Measurements from ENCODE around the gene SP6.

The SP6 gene

GRCh38 chr17:47844814-47845715, 5.9 kb downstream of the SP6 start:
- Histone ChIP-seq H3K4me3 (replicated peaks; ENCODE audit: insufficient read depth, low read length) (no peak overlapping the region), H3K27ac (replicated peaks) (no peak overlapping the region), H3K27me3 (ENCODE audit: insufficient read depth, poor library complexity, severe bottlenecking) (peaks cover 42% of the 10 kb centered on the region)
- TF ChIP-seq REST (IDR thresholded peaks at IDR 0.05; ENCODE audit: insufficient replicate concordance, low read depth) (no peak), CTCF (IDR thresholded peaks at IDR 0.05; ENCODE audit: insufficient read depth, low read length) (no peak), SPI1 (IDR thresholded peaks at IDR 0.05; ENCODE audit: borderline replicate concordance, low read depth) (no peak), POLR2AphosphoS5 (IDR thresholded peaks at IDR 0.05; ENCODE audit: low read depth) (no peak)
- DNase-seq (ENCODE audit: low read depth in 1 of 2, low spot score in 1 of 2): no peak

GRCh38 chr17:47844227-47844626, 6.7 kb downstream of the SP6 start:
- H3K27me3 ChIP-seq (ENCODE audit: insufficient read depth, poor library complexity, severe bottlenecking): peaks cover 34% of the 10 kb centered on the region
- no peak overlapping the region for H3K27ac ChIP-seq (replicated peaks)
- DNase-seq (ENCODE audit: low read depth in 1 of 2, low spot score in 1 of 2): no peak
- TF ChIP-seq GABPA (IDR thresholded peaks at IDR 0.05; ENCODE audit: low read depth) (no peak), SPI1 (IDR thresholded peaks at IDR 0.05; ENCODE audit: borderline replicate concordance, low read depth) (no peak), CTCF (IDR thresholded peaks at IDR 0.05; ENCODE audit: insufficient read depth, low read length) (no peak), POLR2AphosphoS5 (IDR thresholded peaks at IDR 0.05; ENCODE audit: low read depth) (no peak), REST (IDR thresholded peaks at IDR 0.05; ENCODE audit: insufficient replicate concordance, low read depth) (no peak)
- no peak overlapping the region for H3K4me3 ChIP-seq (replicated peaks; ENCODE audit: insufficient read depth, low read length)

- H3K27ac ChIP-seq (replicated peaks): no peak overlapping the region
These were observed 7.6 kb downstream of the SP6 start for GRCh38 chr17:47843391-47843730.

More at GRCh38 chr17:47843391-47843730, 7.6 kb downstream of the SP6 start:
- TF ChIP-seq REST (IDR thresholded peaks at IDR 0.05; ENCODE audit: insufficient replicate concordance, low read depth): no peak
- TF ChIP-seq POLR2AphosphoS5 (IDR thresholded peaks at IDR 0.05; ENCODE audit: low read depth): no peak
- TF ChIP-seq GABPA (IDR thresholded peaks at IDR 0.05; ENCODE audit: low read depth): no peak
- no peak for TF ChIP-seq SPI1 (IDR thresholded peaks at IDR 0.05; ENCODE audit: borderline replicate concordance, low read depth)
- TF ChIP-seq CTCF (IDR thresholded peaks at IDR 0.05; ENCODE audit: insufficient read depth, low read length): no peak
- DNase-seq (ENCODE audit: low read depth in 1 of 2, low spot score in 1 of 2): no peak
- H3K4me3 ChIP-seq (replicated peaks; ENCODE audit: insufficient read depth, low read length): no peak overlapping the region
- peaks cover 25% of the 10 kb centered on the region for H3K27me3 ChIP-seq (ENCODE audit: insufficient read depth, poor library complexity, severe bottlenecking)
